ENCODE measurements around the gene LSG1. TPM values are rescaled to one million over a fixed set of nuclear protein-coding genes. Genes with fewer than 3 reads are reported as not detected.

The LSG1 gene
- total and polyA plus RNA-seq, 10 of the 15 experiments (the other 5 are each of a cell fraction or from before 2014, with no cell fraction given): 14.3 to 75.6 (median 54.4) TPM

GRCh38 chr3:194607592-194608389 lies 64.2 kb downstream of the LSG1 start:
- H2AFZ ChIP-seq (ENCODE audit: control insufficient read depth, low read depth, low read length): no peak overlapping the region
- H3K79me2 ChIP-seq (ENCODE audit: control insufficient read depth, insufficient read depth, low read length): no peaks in the 10 kb centered on the region
- no peak overlapping the region for H3K4me2 ChIP-seq (ENCODE audit: control insufficient read depth, insufficient read depth)
- no TSS peak for BruUV-seq (replicated peaks)
- in situ Hi-C loops (cut with MboI): no loop called here
- ChIA-PET RAD21 (ENCODE audit: unreplicated experiment) (no interaction called here), SMC1A (ENCODE audit: uncharacterized antibody, unreplicated experiment) (interaction anchor here (0.7 kb wide), 1 partner anchor 13 kb away, joined by 3 read pairs; no protein-coding TSS in a partner anchor), CTCF (no interaction called here), POLR2A (no interaction called here)
- intact Hi-C loops (cut with micrococcal nuclease; ENCODE audit: unreplicated experiment): no loop called here
- H3K36me3 ChIP-seq (ENCODE audit: control insufficient read depth in 2 of 2, insufficient read depth in 2 of 2, low read length in 1 of 2): no peaks in the 10 kb centered on the region
- TF ChIP-seq NR2C2 (IDR thresholded peaks at IDR 0.05; ENCODE audit: borderline replicate concordance, control insufficient read depth, insufficient read length, low read depth) (no peak), IKZF1 (conservative IDR thresholded peaks at IDR 0.05) (no peak), NRF1 (conservative IDR thresholded peaks at IDR 0.05; ENCODE audit: low read depth, low read length) (no peak), RCOR1 (conservative IDR thresholded peaks at IDR 0.05; ENCODE audit: low read depth, low read length) (no peak), RELA (IDR thresholded peaks at IDR 0.05; ENCODE audit: borderline replicate concordance, partially characterized antibody) (no peak), IRF3 (IDR thresholded peaks at IDR 0.05) (no peak), SMARCA5 (IDR thresholded peaks at IDR 0.05) (no peak), ZBTB33 (IDR thresholded peaks at IDR 0.05) (no peak), ZNF217 (IDR thresholded peaks at IDR 0.05) (no peak), ZBTB4 (CRISPR knock-in tag; IDR thresholded peaks at IDR 0.05) (no peak), ZBED1 (IDR thresholded peaks at IDR 0.05; ENCODE audit: borderline replicate concordance) (no peak), NFYB (IDR thresholded peaks at IDR 0.05; ENCODE audit: insufficient read depth, low read depth, low read length) (no peak), BHLHE40 (IDR thresholded peaks at IDR 0.05; ENCODE audit: borderline replicate concordance in 1 of 2, low read depth in 2 of 2, low read length in 1 of 2) (no peak), ZNF24 (IDR thresholded peaks at IDR 0.05) (no peak), CBX5 (IDR thresholded peaks at IDR 0.05; ENCODE audit: low read depth) (no peak), JUND (IDR thresholded peaks at IDR 0.05; ENCODE audit: low read depth, low read length) (no peak), CHD2 (IDR thresholded peaks at IDR 0.05; ENCODE audit: borderline replicate concordance, low read depth, low read length) (no peak), POLR2A (IDR thresholded peaks at IDR 0.05; ENCODE audit: low read depth, low read length) (no peak), KLF5 (IDR thresholded peaks at IDR 0.05; ENCODE audit: partially characterized antibody) (no peak), MXI1 (IDR thresholded peaks at IDR 0.05; ENCODE audit: low read depth, low read length) (no peak)
- H4K20me1 ChIP-seq (ENCODE audit: control insufficient read depth, insufficient read depth): no peaks in the 10 kb centered on the region
- no peak overlapping the region for H3K4me3 ChIP-seq
- no peak for FAIRE-seq
- H3K4me1 ChIP-seq (ENCODE audit: control insufficient read depth, insufficient read depth, low read length): no peaks in the 10 kb centered on the region
- H3K9me3 ChIP-seq (replicated peaks; ENCODE audit: control insufficient read depth, insufficient read depth, low read length): no peaks in the 10 kb centered on the region
- DNase-seq (ENCODE audit: low read depth, low spot score): no peak
- 81% methylated on average over 10 of the region's 10 CpGs for WGBS (ENCODE audit: insufficient coverage, insufficient replicate concordance, low lambda C conversion rate, missing lambda C conversion rate)
- no peak overlapping the region for H3K9ac ChIP-seq (ENCODE audit: control insufficient read depth, insufficient read depth, low read length)
- H3K27me3 ChIP-seq (replicated peaks in 1 of 2; ENCODE audit: control insufficient read depth in 2 of 2, insufficient read depth in 2 of 2, low read length in 1 of 2): no peaks in the 10 kb centered on the region; a peak in 1 of 4 replicates
- no peak overlapping the region for H3K27ac ChIP-seq (ENCODE audit: control insufficient read depth, insufficient read depth)
- peak; percentile 67; the same call in 2 of the 3 replicates for ATAC-seq
